Epithelial cell of proximal tubule (primary cell): ENCODE results near the gene CCDC9B. TPM values are rescaled to one million over a fixed set of nuclear protein-coding genes. Genes with fewer than 3 reads are reported as not detected.

Experiments
- DNase-seq: peaks from one replicate; pipeline ENCODE4 v3.0.0-alpha.2; 2011; ENCODE audit warnings: low read depth
- H3K4me3 ChIP-seq: 2 replicates; pipeline ENCODE4 v1.5.1; 2011; ENCODE audit warnings: low read depth, mild to moderate bottlenecking, low read length
- CTCF ChIP-seq: conservative IDR thresholded peaks from 2 replicates; pipeline ENCODE4 v1.5.1; 2012; ENCODE audit warnings: low read depth, mild to moderate bottlenecking, low read length
- total RNA-seq: library from RNA; depleted of rRNA; stranded (reverse); fragments of >200 nt; gene quantifications from 2 replicates; pipeline ENCODE4 v1.2.3, GENCODE V29; 2015

CCDC9B gene
- total RNA-seq, 1 donor from 2014 or later: 4.6 TPM

- no peak for DNase-seq
- no peak for TF ChIP-seq CTCF
These were observed 25.9 kb downstream of the CCDC9B start for GRCh38 chr15:40314723-40315276.

DNA sequence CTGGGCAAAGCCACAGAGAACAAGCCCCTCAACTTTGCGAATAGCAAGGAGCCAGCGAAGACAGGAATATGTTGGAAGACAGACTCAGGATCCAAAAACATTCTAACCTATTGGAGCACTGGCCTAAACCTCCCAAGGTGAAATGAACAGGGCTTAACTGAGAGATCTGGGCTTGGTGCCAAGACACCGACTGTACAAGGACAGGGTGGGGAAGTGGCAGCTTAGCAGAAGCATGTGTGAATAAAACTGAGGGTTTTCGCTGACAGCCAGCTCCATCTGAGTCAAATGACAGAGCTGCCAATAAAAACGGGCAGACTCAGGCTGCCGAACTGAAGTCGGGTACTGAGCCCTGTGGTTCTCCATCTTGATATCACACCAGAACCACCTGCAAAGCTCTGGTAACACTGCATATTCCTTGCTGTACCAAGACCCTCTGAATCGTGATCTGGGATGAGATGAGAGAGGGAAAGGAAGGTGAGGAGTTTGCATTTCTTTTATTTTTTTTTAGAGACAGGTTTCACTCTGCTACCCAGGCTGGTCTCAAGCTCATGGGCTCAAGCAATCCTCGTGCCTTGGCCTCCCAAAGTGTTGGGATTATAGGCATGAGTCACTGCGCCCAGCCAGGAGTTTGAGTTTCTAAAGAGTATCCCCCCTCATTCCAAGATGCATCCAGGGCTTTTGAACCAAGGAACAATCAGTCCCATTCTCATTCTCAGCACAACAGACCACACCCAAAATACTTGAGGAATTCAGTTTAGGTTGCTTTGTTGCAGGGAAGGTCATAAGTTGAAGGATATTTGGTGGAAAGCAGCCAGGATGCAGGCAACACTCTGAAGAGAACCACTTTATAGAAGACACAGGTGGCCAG lies 27.0 kb downstream of the CCDC9B start:
- H3K4me3 ChIP-seq: no peak overlapping the region
- no peak for DNase-seq
- TF ChIP-seq CTCF: no peak

More at GRCh38 chr15:40314723-40315276, 25.9 kb downstream of the CCDC9B start:
- no peak overlapping the region for H3K4me3 ChIP-seq

GRCh38 chr15:40312370-40313158 lies 28.2 kb downstream of the CCDC9B start:
- no peak for TF ChIP-seq CTCF
- no peak for DNase-seq
- no peak overlapping the region for H3K4me3 ChIP-seq

DNA sequence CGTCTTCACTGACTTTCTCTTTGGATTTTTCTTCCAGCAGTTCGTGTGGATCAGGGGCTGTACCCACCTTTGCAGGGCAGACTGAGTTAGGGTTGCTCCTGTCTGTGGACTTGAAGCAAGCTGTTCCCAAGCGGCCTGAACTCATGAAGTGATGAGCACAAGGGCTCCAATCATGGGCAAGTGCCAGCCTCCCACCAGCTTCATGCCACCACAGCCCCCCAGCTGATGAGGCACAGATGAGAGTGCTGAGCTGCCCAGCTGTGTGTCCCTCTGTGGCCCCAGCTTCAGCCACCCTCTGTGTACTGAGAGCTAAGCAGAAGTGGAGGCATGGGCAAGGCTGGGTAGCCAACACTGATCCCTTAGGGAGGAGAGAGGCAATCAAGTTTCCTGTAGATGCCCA lies 29.7 kb downstream of the CCDC9B start:
- DNase-seq: no peak
- TF ChIP-seq CTCF: no peak
- H3K4me3 ChIP-seq: no peak overlapping the region

GRCh38 chr15:40310001-40310959 lies 30.5 kb downstream of the CCDC9B start:
- peak; percentile 93 for TF ChIP-seq CTCF
- no peak for DNase-seq
- H3K4me3 ChIP-seq: no peak overlapping the region

GRCh38 chr15:40309344-40309862 lies 31.3 kb downstream of the CCDC9B start:
- no peak for DNase-seq
- H3K4me3 ChIP-seq: no peak overlapping the region
- no peak for TF ChIP-seq CTCF
